Panc1 (cell line): Measurements from ENCODE around the gene GRHPR. TPM values are rescaled to one million over a fixed set of nuclear protein-coding genes. Genes with fewer than 3 reads are reported as not detected.

Experiments
- ATAC-seq: fragments of 200-7000 bp; cut with Tn5 transposase; 2 replicates; pipeline ENCODE4 v1.9.1; 2020; ENCODE audit warnings: mild to moderate bottlenecking, moderate library complexity
- BruUV-seq: library from RNA; stranded (reverse); fragments of 400-500 nt; replicated peaks from 2 replicates; lab custom pipeline; 2021; lab: Mats Ljungman, UMichigan
- CTCF ChIA-PET: fragments of 300-600 bp; sonication (Branson Sonifier 250); formaldehyde crosslinking; loops from one replicate; lab custom pipeline; 2022; ENCODE audit warnings: antibody characterized with exemption; lab: Charles Lee
- POLR2A ChIA-PET: fragments of 300-600 bp; sonication (Branson Sonifier 250); formaldehyde crosslinking; loops from one replicate; lab custom pipeline; 2022; ENCODE audit warnings: antibody characterized with exemption; lab: Charles Lee
- DNase-seq: peaks from one replicate; pipeline ENCODE4 v3.0.0-alpha.2; 2010; ENCODE audit warnings: low read depth, low spot score
- H3K27ac ChIP-seq: 2 replicates; pipeline ENCODE4 v1.5.1; 2011; ENCODE audit warnings: mild to moderate bottlenecking, low read length, inconsistent platforms
- H3K27me3 ChIP-seq: fragments of 200-500 bp; sonication (Bioruptor generic); 2 replicates; pipeline ENCODE4 v1.6.0; 2014; ENCODE audit warnings: low read length, inconsistent platforms; ENCODE audit not compliant: control insufficient read depth, insufficient read depth
- H3K36me3 ChIP-seq: fragments of 200-500 bp; sonication (Bioruptor generic); 2 replicates; pipeline ENCODE4 v1.5.1; 2014; ENCODE audit warnings: inconsistent platforms, mild to moderate bottlenecking, low read length, moderate library complexity; ENCODE audit not compliant: control insufficient read depth, insufficient read depth
- H3K4me1 ChIP-seq: 2 replicates; pipeline ENCODE4 v1.5.1; 2011; ENCODE audit warnings: inconsistent platforms, mild to moderate bottlenecking, low read length, moderate library complexity; ENCODE audit not compliant: control insufficient read depth, insufficient read depth
- H3K4me3 ChIP-seq, 2 experiments: 2 replicates each; pipeline ENCODE4 v1.5.1; 2011 to 2012; ENCODE audit warnings: low read depth in 2 of 2, low read length in 2 of 2, mild to moderate bottlenecking in 2 of 2, inconsistent platforms in 1 of 2, moderate library complexity in 1 of 2
- H3K9me3 ChIP-seq: fragments of 200-500 bp; sonication (Bioruptor generic); 2 replicates; pipeline ENCODE4 v1.5.1; 2014; ENCODE audit warnings: low read depth, mild to moderate bottlenecking, inconsistent platforms, low read length, moderate library complexity; ENCODE audit not compliant: control insufficient read depth, insufficient read depth
- CTCF ChIP-seq: fragments of 450-650 bp; IDR thresholded peaks from 2 replicates; pipeline ENCODE4 v1.5.1; 2017; ENCODE audit warnings: mild to moderate bottlenecking
- POLR2AphosphoS5 ChIP-seq: IDR thresholded peaks from 2 replicates; pipeline ENCODE4 v1.6.1; 2012; ENCODE audit warnings: mild to moderate bottlenecking, low read depth, low read length, moderate library complexity
- REST ChIP-seq, 2 experiments: IDR thresholded peaks; 2 replicates each; pipeline ENCODE4 v1.6.1; 2011 to 2012; ENCODE audit warnings: low read depth in 2 of 2, control low read depth in 1 of 2, low read length in 1 of 2, mild to moderate bottlenecking in 1 of 2, moderate library complexity in 1 of 2; ENCODE audit not compliant: insufficient read depth in 1 of 2
- SIN3A ChIP-seq: IDR thresholded peaks from 2 replicates; pipeline ENCODE4 v1.6.1; 2012; ENCODE audit warnings: low read depth, mild to moderate bottlenecking, low read length, moderate library complexity, borderline replicate concordance; ENCODE audit not compliant: insufficient read depth
- TCF7L2 ChIP-seq: IDR thresholded peaks from 2 replicates; pipeline ENCODE4 v1.6.1; 2011; ENCODE audit warnings: mild to moderate bottlenecking, low read depth, low read length, inconsistent platforms
- in situ Hi-C: cut with HindIII; loops from 2 replicates; pipeline ENCODE4 v1.10.0; 2016; ENCODE audit warnings: low sequenced_read_pairs, low pct_unique_long_range_greater_than_20kb
- intact Hi-C: fragments of 100-400 bp; cut with micrococcal nuclease; formaldehyde crosslinking; loops from one replicate; pipeline ENCODE4 v1.10.0; 2022; ENCODE audit not compliant: unreplicated experiment
- total RNA-seq: library from RNA; stranded (reverse); gene quantifications from one replicate; pipeline ENCODE4 v1.2.1, GENCODE V29; 2021; ENCODE audit not compliant: unreplicated experiment

GRHPR gene
- total RNA-seq, 1 experiment from 2014 or later, result 238 TPM

- ChIA-PET POLR2A (no interaction called here), CTCF (no interaction called here)
- in situ Hi-C loops (no loop called here), intact Hi-C loops (no loop called here)
- Histone ChIP-seq H3K27ac (no peak overlapping the region), H3K36me3 (peaks cover 41% of the 10 kb centered on the region), H3K27me3 (no peaks in the 10 kb centered on the region), H3K4me1 (peaks cover 15% of the 10 kb centered on the region), H3K9me3 (no peaks in the 10 kb centered on the region), H3K4me3 (no peak overlapping the region)
- no peak for TF ChIP-seq POLR2AphosphoS5
- no peak for TF ChIP-seq TCF7L2
- no peak for TF ChIP-seq CTCF
- no peak for TF ChIP-seq SIN3A
- no peak for TF ChIP-seq REST (IDR thresholded peaks at IDR 0.05; ENCODE audit: insufficient read depth in 1 of 2, low read depth in 2 of 2, low read length in 1 of 2)
- DNase-seq (no peak), ATAC-seq (peak; percentile 1; the same call in 1 of the 2 replicates)
- BruUV-seq, result no TSS peak
Measured at GRCh38 chr9:37436540-37436939, 14.0 kb downstream of the GRHPR start.

- in situ Hi-C loops (no loop called here), intact Hi-C loops (no loop called here)
- DNase-seq (no peak), ATAC-seq (no peak)
- Histone ChIP-seq H3K4me1 (peaks cover 16% of the 10 kb centered on the region), H3K27me3 (no peaks in the 10 kb centered on the region), H3K36me3 (peaks cover 42% of the 10 kb centered on the region), H3K27ac (no peak overlapping the region), H3K9me3 (no peaks in the 10 kb centered on the region), H3K4me3 (no peak overlapping the region)
- POLR2A ChIA-PET, result no interaction called here
- BruUV-seq, result no TSS peak
- CTCF ChIA-PET, result no interaction called here
- TF ChIP-seq SIN3A (no peak), REST (IDR thresholded peaks at IDR 0.05; ENCODE audit: insufficient read depth in 1 of 2, low read depth in 2 of 2, low read length in 1 of 2) (no peak), TCF7L2 (no peak), CTCF (no peak), POLR2AphosphoS5 (no peak)
Measured at GRCh38 chr9:37437010-37437409, 14.5 kb downstream of the GRHPR start.
